HCT116 (cell line): ENCODE measurements around the gene PLA2G2F. TPM values are rescaled to one million over a fixed set of nuclear protein-coding genes. Genes with fewer than 3 reads are reported as not detected.

Experiments
- ATAC-seq: fragments of 200-7000 bp; cut with Tn5 transposase; 2 replicates; pipeline ENCODE4 v1.9.1; 2020; ENCODE audit warnings: mild to moderate bottlenecking, moderate library complexity
- BruUV-seq: library from RNA; stranded (reverse); fragments of 400-500 nt; replicated peaks from 2 replicates; lab custom pipeline; 2021; lab: Mats Ljungman, UMichigan
- CTCF ChIA-PET: fragments of 300-600 bp; sonication (Branson Sonifier 250); formaldehyde crosslinking; loops from one replicate; lab custom pipeline; 2021; ENCODE audit warnings: antibody characterized with exemption; lab: Charles Lee
- POLR2A ChIA-PET: fragments of 300-600, 350-600 bp; sonication (Branson Sonifier 250); formaldehyde crosslinking; loops from one replicate; lab custom pipeline; 2021; ENCODE audit warnings: antibody characterized with exemption; lab: Charles Lee
- RAD21 ChIA-PET, 2 experiments: fragments of 300-600 bp; sonication (Branson Sonifier 250); formaldehyde crosslinking; loops; one replicate each; lab custom pipeline; 2023; ENCODE audit warnings: low total read pairs in 2 of 2; ENCODE audit not compliant: uncharacterized antibody in 2 of 2, unreplicated experiment in 2 of 2, low non-redundant PET in 1 of 2; lab: Charles Lee
- DNase-seq: peaks from one replicate; pipeline ENCODE4 v3.0.0-alpha.2; 2010; ENCODE audit warnings: low read depth, low spot score
- H2AFZ ChIP-seq: fragments of 200-600 bp; shearing (Covaris generic), sonication (generic); 2 replicates; pipeline ENCODE4 v1.6.1; 2017; ENCODE audit warnings: low read depth, mixed run types, mixed read lengths, antibody characterized with exemption, low read length; ENCODE audit not compliant: poor library complexity, severe bottlenecking
- H3K27ac ChIP-seq: 2 replicates; pipeline ENCODE4 v1.5.1; 2012; ENCODE audit warnings: low read depth, low read length
- H3K27me3 ChIP-seq: fragments of 200-600 bp; sonication (generic); 2 replicates; pipeline ENCODE4 v1.6.1; 2016; ENCODE audit warnings: mixed run types, low read length, mixed read lengths; ENCODE audit not compliant: insufficient read depth
- H3K36me3 ChIP-seq, 2 experiments: fragments of 200-500 bp in 1 of 2; fragments of 200-600 bp in 1 of 2; sonication (Bioruptor generic) in 1 of 2; sonication (generic) in 1 of 2; 2 replicates each; pipeline versions ENCODE4 v1.5.1 to v1.6.1; 2014 to 2016; ENCODE audit warnings: low read length in 2 of 2, inconsistent platforms in 1 of 2, mixed read lengths in 1 of 2, mixed run types in 1 of 2; ENCODE audit not compliant: insufficient read depth in 2 of 2, control insufficient read depth in 1 of 2
- H3K4me1 ChIP-seq, 2 experiments: fragments of 200-600 bp in 1 of 2; sonication (generic) in 1 of 2; 2 replicates each; pipeline versions ENCODE4 v1.5.1 to v1.6.1; 2012 to 2017; ENCODE audit warnings: low read length in 2 of 2, inconsistent platforms in 1 of 2, mild to moderate bottlenecking in 1 of 2, mixed read lengths in 1 of 2, mixed run types in 1 of 2, moderate library complexity in 1 of 2; ENCODE audit not compliant: insufficient read depth in 2 of 2, control insufficient read depth in 1 of 2
- H3K4me2 ChIP-seq: fragments of 200-600 bp; sonication (generic); 2 replicates; pipeline ENCODE4 v1.6.1; 2017; ENCODE audit warnings: mixed run types, low read length, mixed read lengths
- H3K4me3 ChIP-seq, 2 experiments: fragments of 200-600 bp in 1 of 2; sonication (generic) in 1 of 2; replicated peaks in 1 of 2; 2 replicates each; pipeline ENCODE4 v1.5.1; 2011 to 2016; ENCODE audit warnings: low read length in 2 of 2, control low read depth in 1 of 2, low read depth in 1 of 2, mild to moderate bottlenecking in 1 of 2, mixed read lengths in 1 of 2, mixed run types in 1 of 2
- H3K79me2 ChIP-seq: fragments of 200-600 bp; sonication (generic); 2 replicates; pipeline ENCODE4 v1.6.1; 2017; ENCODE audit warnings: mild to moderate bottlenecking, mixed run types, low read length, moderate library complexity, mixed read lengths; ENCODE audit not compliant: insufficient read depth
- H3K9ac ChIP-seq: fragments of 200-600 bp; sonication (generic); 2 replicates; pipeline ENCODE4 v1.6.1; 2016; ENCODE audit warnings: low read length, mixed read lengths
- H3K9me2 ChIP-seq: fragments of 200-600 bp; sonication (generic), shearing (Covaris generic); 2 replicates; pipeline ENCODE4 v1.6.1; 2017; ENCODE audit warnings: mixed run types, mild to moderate bottlenecking, moderate library complexity; ENCODE audit not compliant: insufficient read depth
- H3K9me3 ChIP-seq, 2 experiments: fragments of 200-500 bp in 1 of 2; fragments of 200-600 bp in 1 of 2; sonication (Bioruptor generic) in 1 of 2; sonication (generic) in 1 of 2; 2 replicates each; pipeline ENCODE4 v1.6.1; 2014 to 2017; ENCODE audit warnings: low read length in 2 of 2, mixed read lengths in 2 of 2, inconsistent platforms in 1 of 2, low read depth in 1 of 2, mild to moderate bottlenecking in 1 of 2, mixed run types in 1 of 2, moderate library complexity in 1 of 2; ENCODE audit not compliant: control insufficient read depth in 1 of 2, insufficient read depth in 1 of 2
- H4K20me1 ChIP-seq: fragments of 200-600 bp; sonication (generic), shearing (Covaris generic); 2 replicates; pipeline ENCODE4 v1.6.1; 2017; ENCODE audit warnings: mixed run types, mild to moderate bottlenecking, moderate library complexity; ENCODE audit not compliant: insufficient read depth
- EGR1 ChIP-seq: IDR thresholded peaks from 2 replicates; pipeline ENCODE4 v1.6.1; 2012; ENCODE audit warnings: low read depth
- ELF1 ChIP-seq: IDR thresholded peaks from 2 replicates; pipeline ENCODE4 v1.6.1; 2012; ENCODE audit warnings: low read depth, borderline replicate concordance
- FOSL1 ChIP-seq: IDR thresholded peaks from 2 replicates; pipeline ENCODE4 v1.6.1; 2012; ENCODE audit warnings: low read depth
- ZFX ChIP-seq: fragments of 450-650 bp; IDR thresholded peaks from 2 replicates; pipeline ENCODE4 v1.6.1; 2017
- intact Hi-C: fragments of 100-400 bp; cut with micrococcal nuclease; formaldehyde crosslinking; loops from 2 replicates; pipeline ENCODE4 v1.10.0; 2022
- total RNA-seq: library from RNA; stranded (reverse); gene quantifications from one replicate; pipeline ENCODE4 v1.2.1, GENCODE V29; 2021; ENCODE audit not compliant: unreplicated experiment
- TF ChIP-seq, protein P1 (sequence below), 3 experiments: fragments of 200-600 bp in 1 of 3; sonication (generic) in 1 of 3; IDR thresholded peaks in 2 of 3; conservative IDR thresholded peaks in 1 of 3; 2 replicates each; pipeline ENCODE4 v1.5.1; 2012 to 2017; ENCODE audit warnings: low read depth in 2 of 3, low read length in 2 of 3, antibody characterized with exemption in 1 of 3, borderline replicate concordance in 1 of 3, control low read depth in 1 of 3, mild to moderate bottlenecking in 1 of 3, mixed read lengths in 1 of 3, mixed run types in 1 of 3, moderate library complexity in 1 of 3; ENCODE audit not compliant: insufficient read depth in 1 of 3

The PLA2G2F gene
- total RNA-seq, 1 experiment from 2014 or later: 0.12 TPM

DNA sequence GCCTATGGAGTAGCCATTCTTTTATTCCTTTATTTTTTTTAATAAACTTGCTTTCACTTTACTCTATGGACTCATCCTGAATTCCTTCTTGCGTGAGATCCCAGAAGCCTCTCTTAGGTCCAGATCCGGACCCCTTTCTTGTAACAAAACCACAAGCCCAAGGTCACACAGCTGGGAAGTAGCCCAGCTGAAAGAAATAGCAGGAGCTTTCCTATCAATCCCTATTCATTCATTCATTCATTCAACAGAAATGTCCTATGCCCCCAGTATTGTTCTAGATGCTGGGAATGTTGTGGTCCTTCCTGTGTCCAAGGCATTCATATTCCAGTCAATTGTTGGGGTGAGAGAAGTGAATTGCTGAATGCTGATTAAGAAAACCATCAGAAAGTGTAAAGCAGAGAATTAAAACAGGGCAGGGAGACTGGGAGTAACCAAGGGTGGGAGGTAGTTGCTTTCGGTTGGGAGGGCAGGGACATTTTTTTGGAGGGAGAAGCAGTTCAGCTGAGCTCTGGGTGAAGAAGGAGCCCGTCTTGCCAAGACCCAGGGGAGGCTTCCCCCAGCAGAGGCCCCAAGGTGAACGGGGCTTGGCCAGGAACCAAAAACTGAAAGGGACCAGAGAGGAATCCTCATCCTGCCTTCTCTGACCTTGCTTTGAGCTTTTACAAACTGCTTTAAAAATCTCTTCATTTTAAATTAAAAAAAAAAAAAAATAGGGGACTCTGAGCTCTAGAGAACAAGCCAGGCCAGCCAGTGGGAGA lies 30.6 kb upstream of the PLA2G2F start:
- POLR2A ChIA-PET: no interaction called here
- RAD21 ChIA-PET: no interaction called here
- Histone ChIP-seq H3K4me2 (no peak overlapping the region), H3K9me3 (no peaks in the 10 kb centered on the region), H4K20me1 (no peaks in the 10 kb centered on the region), H3K9me2 (no peaks in the 10 kb centered on the region), H3K27me3 (no peaks in the 10 kb centered on the region), H3K4me1 (peaks cover 0 to 28% of the 10 kb centered on the region in 2 experiments; a peak in 2 of 4 replicates), H2AFZ (no peak overlapping the region), H3K36me3 (no peaks in the 10 kb centered on the region), H3K4me3 (no peak overlapping the region), H3K9ac (no peak overlapping the region), H3K27ac (no peak overlapping the region), H3K79me2 (no peaks in the 10 kb centered on the region)
- CTCF ChIA-PET: interaction anchor here (0.6 kb wide), 1 partner anchor 13 kb away, joined by 3 read pairs; no protein-coding TSS in a partner anchor
- BruUV-seq: no TSS peak
- intact Hi-C loops: no loop called here
- DNase-seq: no peak
- ATAC-seq: no peak
- no peak for TF ChIP-seq EGR1
- TF ChIP-seq ELF1: no peak
- no peak for TF ChIP-seq FOSL1

DNA sequence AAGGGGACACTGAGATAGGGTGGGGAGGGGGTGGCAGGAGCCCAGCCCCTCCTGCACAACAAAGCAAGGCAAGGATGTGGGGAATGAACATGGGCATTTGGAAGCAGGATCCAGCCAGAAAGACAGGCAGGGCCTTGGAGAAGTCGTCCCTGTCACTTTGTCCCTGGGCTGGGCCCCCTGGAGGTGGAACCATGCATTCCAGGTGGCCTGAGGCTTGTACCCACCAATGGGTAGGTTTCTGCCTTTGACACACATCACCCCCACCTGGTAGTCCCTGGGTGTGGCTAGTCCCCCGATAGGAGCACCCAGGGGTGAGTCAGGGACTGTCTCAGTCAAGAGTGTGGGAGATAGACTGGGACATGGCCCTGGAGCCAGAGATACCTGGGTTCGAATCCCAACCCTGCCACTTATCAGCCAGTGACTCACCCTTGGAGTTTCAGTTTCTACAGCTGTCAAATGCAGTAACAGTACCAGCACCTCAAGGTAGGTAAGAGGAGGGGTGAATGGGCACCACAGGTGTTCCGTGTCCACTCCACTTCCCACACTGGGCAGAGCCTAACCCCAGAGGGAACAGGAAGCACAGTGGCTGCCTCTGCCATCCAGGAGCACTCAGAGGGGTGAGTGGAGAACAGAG lies 29.8 kb upstream of the PLA2G2F start:
- H3K4me2 ChIP-seq: peak overlapping the region; percentile 39
- H3K9me2 ChIP-seq: no peaks in the 10 kb centered on the region
- CTCF ChIA-PET: interaction anchor here (0.6 kb wide), 1 partner anchor 13 kb away, joined by 3 read pairs; no protein-coding TSS in a partner anchor
- no peaks in the 10 kb centered on the region for H3K9me3 ChIP-seq
- intact Hi-C loops: no loop called here
- no peaks in the 10 kb centered on the region for H3K36me3 ChIP-seq
- no peaks in the 10 kb centered on the region for H4K20me1 ChIP-seq
- TF ChIP-seq ZFX: no peak
- TF ChIP-seq, protein P1, sequence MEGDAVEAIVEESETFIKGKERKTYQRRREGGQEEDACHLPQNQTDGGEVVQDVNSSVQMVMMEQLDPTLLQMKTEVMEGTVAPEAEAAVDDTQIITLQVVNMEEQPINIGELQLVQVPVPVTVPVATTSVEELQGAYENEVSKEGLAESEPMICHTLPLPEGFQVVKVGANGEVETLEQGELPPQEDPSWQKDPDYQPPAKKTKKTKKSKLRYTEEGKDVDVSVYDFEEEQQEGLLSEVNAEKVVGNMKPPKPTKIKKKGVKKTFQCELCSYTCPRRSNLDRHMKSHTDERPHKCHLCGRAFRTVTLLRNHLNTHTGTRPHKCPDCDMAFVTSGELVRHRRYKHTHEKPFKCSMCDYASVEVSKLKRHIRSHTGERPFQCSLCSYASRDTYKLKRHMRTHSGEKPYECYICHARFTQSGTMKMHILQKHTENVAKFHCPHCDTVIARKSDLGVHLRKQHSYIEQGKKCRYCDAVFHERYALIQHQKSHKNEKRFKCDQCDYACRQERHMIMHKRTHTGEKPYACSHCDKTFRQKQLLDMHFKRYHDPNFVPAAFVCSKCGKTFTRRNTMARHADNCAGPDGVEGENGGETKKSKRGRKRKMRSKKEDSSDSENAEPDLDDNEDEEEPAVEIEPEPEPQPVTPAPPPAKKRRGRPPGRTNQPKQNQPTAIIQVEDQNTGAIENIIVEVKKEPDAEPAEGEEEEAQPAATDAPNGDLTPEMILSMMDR (IDR thresholded peaks at IDR 0.05 in 2 of 3, conservative IDR thresholded peaks at IDR 0.05 in 1 of 3; ENCODE audit: borderline replicate concordance in 1 of 3, insufficient read depth in 1 of 3, low read depth in 2 of 3, low read length in 2 of 3): peak in 2 of 3 experiments; percentile 44 to 51; a peak in 4 of 6 replicates
- TF ChIP-seq, all 23 proteins: peak for 1
- DNase-seq (peak; percentile 10), ATAC-seq (peak; percentile 72)
- H3K79me2 ChIP-seq: no peaks in the 10 kb centered on the region
- no TSS peak for BruUV-seq
- peaks cover 0 to 28% of the 10 kb centered on the region in 2 experiments; a peak in 2 of 4 replicates for H3K4me1 ChIP-seq
- POLR2A ChIA-PET: no interaction called here
- no peaks in the 10 kb centered on the region for H3K27me3 ChIP-seq
- no peak overlapping the region for H2AFZ ChIP-seq
- no peak overlapping the region for H3K27ac ChIP-seq
- no peak overlapping the region for H3K4me3 ChIP-seq
- no peak overlapping the region for H3K9ac ChIP-seq
- RAD21 ChIA-PET: no interaction called here
